ENCODE data around the gene AMPH.

- no peak for TF ChIP-seq CTCF (conservative IDR thresholded peaks at IDR 0.05 in 1 of 2, IDR thresholded peaks at IDR 0.05 in 1 of 2; ENCODE audit: low read depth in 1 of 2, low read length in 2 of 2)
- TF ChIP-seq EZH2 (IDR thresholded peaks at IDR 0.05; ENCODE audit: low read length, missing control alignments), result no peak
Measured at GRCh38 chr7:38656968-38657367, 25.8 kb upstream of the AMPH start.
